HG03103 (cell line): Measurements from ENCODE around the gene KCNJ10.

Experiments
- ATAC-seq: cut with Tn5 transposase; IDR thresholded peaks from one replicate; pipeline ENCODE4 v1.9.1; 2021; ENCODE audit warnings: low read depth; ENCODE audit not compliant: unreplicated experiment

The KCNJ10 gene

DNA sequence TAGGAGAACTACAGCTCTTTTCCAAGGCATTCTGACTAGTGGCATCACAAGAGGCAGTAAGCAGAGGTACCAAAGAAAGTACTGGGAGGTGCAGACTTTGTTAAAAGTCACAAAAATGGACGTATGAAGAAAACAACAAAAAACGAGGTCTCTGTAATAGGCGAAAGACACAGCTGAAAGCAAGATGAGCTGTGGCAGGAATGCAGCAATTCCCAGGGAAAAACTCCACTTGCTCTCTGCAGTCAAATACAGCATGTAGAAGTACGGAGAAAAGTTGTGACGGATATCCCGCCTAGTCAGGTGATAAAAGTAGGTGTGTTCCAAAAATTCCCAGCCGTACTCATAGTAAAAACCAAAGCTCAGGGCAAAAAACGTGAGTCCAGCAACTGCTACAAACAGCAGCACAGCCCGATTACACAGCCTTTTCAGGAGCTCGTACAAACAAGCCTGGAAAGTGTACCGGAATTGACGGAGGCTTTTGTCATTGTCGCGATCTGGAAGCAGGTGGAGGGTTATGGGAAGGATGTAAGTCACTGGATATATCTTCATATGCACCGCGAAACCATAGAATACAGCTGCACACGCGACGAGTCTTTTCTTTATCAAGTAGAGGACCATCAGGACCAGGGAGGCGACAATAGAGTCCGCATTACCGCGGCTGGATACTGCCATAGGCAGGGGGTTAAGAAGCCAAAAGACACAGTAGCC, 39.1 kb downstream of the KCNJ10 start:
- ATAC-seq: peak; percentile 8

DNA sequence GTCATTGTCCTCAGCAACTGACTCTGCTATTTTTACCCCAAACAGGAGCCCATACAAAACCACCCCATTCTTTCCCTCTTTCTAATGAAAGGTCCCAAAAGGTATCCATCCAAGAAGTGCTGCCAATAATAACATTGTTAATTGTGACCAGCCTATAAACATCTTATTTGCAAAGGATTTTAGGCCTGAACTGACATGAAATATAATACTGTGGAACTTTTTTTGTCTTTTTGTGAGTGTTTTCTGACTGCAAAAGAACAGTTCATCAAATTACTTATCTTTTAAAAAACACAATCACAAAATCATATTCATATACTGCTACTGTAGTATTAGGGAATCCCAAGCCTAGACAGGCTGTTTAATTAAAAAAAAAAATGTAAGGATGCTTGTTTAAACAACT, 41.5 kb downstream of the KCNJ10 start:
- ATAC-seq: no peak

GRCh38 chr1:160025314-160025713, 44.6 kb downstream of the KCNJ10 start:
- ATAC-seq: no peak

GRCh38 chr1:160024195-160024905, 45.6 kb downstream of the KCNJ10 start:
- ATAC-seq: no peak

DNA sequence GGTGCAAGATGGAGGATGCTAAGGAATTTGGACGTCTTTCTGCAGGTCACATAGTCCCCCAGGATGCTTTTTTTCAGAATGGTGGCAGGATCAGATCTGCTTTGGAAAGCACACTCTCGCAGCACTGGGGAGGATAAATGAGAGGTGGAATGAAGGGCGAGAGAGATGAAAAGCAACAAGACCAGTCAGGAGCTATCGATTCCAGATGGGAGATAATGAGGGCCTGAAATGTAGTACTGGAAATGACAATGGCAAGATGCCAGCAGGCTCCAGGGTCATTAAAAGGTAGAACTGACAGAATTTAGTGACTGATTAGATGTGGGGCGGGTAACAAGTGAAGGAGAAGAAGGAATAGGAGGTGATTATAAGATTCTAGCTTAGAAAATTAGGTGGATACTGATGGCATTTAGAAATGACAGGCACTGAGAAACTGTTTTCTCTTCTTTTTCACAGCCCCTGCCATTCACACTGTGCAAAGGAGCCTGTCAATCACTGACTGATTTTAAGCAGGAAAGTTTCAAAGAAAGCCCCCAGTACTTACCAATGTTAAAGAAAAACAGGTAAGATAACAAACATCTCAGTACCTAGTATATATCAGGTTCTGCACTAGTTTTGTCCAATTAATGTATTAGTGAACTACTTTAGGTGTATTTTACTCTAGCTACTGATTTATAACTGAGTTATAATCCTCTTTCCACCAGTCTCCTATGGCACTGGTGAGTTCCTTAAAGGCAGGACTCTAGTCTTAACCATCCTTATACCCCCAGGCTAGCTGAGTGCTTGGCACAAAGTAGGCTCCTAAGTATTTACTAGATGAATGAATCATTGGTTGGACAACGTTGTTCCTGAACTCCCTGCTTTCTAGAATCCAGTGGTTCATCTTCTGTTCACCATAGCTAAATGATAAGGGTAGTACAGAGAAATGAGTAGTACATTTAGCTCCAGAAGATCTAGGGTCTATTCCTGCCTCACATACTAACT, 47.3 kb downstream of the KCNJ10 start:
- ATAC-seq: no peak

DNA sequence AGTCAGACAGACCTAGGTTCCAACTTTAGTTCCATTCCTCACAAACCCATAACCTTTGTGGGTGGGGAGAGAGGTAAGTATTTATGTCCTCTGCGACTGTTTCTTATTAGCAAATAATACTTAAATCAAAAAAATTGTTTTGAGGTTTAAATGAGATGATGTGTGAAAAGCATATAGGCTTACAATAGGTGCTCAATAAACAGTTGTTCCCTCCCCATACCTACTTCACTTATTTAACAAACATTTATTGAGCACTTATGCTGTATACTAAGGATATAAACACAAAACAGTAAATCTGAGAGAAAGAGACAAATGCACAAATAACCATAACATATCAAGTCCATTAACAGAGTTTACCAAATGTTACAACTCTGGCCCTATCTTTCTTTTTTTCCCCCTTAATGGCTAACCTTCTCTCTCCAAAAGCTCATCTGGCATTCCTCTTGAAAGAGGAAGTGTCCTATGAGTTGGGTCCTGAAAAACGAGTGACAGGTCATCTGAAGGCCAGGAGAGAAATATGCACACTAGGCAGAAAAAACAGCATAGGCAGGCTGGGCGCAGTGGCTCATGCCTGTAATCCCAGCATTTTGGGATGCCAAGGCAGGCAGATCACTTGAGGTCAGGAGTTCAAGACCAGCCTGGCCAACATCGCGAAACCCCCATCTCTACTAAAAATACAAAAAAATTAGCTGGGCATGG, 48.4 kb downstream of the KCNJ10 start:
- ATAC-seq: no peak

DNA sequence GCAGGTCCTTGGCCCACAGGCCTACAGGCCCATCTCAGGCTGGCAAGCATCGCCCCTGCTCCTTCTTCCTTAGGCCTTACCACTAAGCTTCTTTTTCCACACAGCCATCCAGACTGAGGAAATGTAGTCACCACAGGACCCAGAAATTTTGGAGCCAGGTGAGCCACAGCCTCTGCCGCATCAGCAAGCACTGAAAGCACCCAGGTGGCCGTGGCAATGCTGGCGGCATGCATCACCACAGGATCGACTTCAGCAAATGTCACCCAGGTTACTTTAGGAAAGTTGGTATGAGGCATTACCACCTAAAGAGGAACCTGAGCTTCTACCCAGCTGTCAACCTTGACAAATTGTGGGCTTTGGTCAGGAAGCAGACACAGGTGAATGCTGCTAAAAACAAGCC, 49.8 kb downstream of the KCNJ10 start:
- ATAC-seq: no peak

GRCh38 chr1:160018900-160019299, 51.1 kb downstream of the KCNJ10 start:
- ATAC-seq: no peak

DNA sequence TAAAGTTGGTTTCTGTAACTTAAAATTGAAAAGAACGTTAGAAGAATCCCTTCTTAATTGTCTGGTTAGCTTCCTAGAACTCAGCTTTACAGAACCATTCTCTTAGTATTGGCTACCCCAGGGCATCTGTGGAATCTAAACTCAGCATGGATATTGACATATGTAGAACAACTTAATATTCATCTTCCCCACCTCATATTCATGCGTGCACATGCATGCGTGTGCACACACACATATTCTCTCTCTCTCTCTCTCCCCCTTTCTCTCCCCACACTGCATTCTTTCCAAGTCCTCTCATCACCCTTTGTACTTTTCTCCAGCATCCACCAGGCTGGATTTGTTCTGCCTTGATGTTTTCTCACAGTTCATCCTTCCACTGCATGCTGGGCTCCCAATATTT, 51.6 kb downstream of the KCNJ10 start:
- ATAC-seq: no peak

DNA sequence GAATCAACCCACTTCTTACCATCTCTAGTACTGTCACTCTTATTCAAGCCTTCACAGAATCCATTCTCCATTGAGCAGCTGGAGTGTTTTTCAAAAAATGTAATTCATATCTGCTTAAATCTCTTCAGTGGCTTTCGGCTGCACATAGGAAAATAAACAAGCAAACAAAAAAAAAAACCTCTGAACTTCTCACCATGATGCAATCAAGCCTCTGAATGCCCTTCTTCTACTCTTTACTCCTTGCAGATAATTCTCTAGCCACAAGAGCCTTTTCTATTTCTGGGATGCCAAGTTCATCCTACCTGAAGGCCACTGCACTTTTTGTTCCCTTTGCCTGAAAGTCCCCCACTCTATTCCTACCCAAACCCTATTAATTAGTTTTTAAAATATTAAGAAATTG, 52.4 kb downstream of the KCNJ10 start:
- no peak for ATAC-seq

- no peak for ATAC-seq
These were observed 58.2 kb downstream of the KCNJ10 start for GRCh38 chr1:160011781-160012180.

GRCh38 chr1:160009801-160010200, 60.2 kb downstream of the KCNJ10 start:
- ATAC-seq: no peak

GRCh38 chr1:160009081-160009480, 60.9 kb downstream of the KCNJ10 start:
- ATAC-seq: no peak

GRCh38 chr1:160007577-160008200, 62.3 kb downstream of the KCNJ10 start:
- no peak for ATAC-seq

- peak; percentile 67 for ATAC-seq
These were observed 63.5 kb downstream of the KCNJ10 start for GRCh38 chr1:160006312-160006940.

GRCh38 chr1:160005070-160005469, 64.9 kb downstream of the KCNJ10 start:
- ATAC-seq: no peak

GRCh38 chr1:160004425-160004824, 65.5 kb downstream of the KCNJ10 start:
- ATAC-seq: no peak

DNA sequence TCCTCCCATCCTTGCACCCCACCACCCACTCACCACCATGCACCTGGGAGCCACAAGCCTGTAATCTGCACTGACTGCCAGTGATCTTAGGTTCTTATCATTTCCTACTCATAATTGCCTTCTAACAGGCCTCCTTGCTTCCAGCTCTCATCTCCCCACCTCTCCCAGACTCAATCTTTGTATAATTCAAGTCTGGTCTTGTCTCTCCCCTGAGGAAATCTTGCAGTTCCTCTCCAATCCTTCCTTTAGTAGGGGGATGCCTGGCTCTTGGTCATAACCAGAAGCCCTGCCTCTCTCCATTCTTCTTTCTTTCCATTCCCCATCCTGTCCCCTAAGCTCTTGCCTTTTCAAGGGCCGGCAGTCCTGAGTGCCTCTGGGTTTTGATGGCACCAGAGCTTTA, 66.0 kb downstream of the KCNJ10 start:
- no peak for ATAC-seq

DNA sequence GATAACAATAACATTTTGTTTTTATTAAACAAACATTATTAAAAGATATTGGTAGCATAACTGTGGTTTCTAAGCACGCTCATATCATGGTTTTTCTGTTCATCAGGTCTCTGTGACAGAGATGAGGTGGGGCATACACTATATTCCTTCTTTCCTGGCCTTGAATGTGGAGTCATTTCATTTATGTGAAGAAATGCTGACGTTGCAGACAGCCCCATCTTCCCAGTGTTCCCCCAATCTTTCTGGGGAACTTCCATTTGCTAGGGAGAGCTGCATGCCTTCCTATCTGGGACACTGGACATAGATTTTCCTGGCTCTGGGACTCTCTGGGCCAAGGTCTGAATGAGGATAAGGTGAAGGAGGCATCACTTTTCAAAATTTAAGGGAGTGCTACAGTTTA, 68.5 kb downstream of the KCNJ10 start:
- ATAC-seq: no peak

- no peak for ATAC-seq
These were observed 70.8 kb downstream of the KCNJ10 start for GRCh38 chr1:159999204-159999603.
